Measurements from ENCODE around the gene PKIB. TPM values are rescaled to one million over a fixed set of nuclear protein-coding genes. Genes with fewer than 3 reads are reported as not detected.

The PKIB gene
- total RNA-seq, 2 donors from 2014 or later: 2.6 to 12.8 TPM

GRCh38 chr6:122666418-122666817, 56.2 kb downstream of the PKIB start:
- no peak for TF ChIP-seq POLR2A (IDR thresholded peaks at IDR 0.05)
- TF ChIP-seq, protein P1, sequence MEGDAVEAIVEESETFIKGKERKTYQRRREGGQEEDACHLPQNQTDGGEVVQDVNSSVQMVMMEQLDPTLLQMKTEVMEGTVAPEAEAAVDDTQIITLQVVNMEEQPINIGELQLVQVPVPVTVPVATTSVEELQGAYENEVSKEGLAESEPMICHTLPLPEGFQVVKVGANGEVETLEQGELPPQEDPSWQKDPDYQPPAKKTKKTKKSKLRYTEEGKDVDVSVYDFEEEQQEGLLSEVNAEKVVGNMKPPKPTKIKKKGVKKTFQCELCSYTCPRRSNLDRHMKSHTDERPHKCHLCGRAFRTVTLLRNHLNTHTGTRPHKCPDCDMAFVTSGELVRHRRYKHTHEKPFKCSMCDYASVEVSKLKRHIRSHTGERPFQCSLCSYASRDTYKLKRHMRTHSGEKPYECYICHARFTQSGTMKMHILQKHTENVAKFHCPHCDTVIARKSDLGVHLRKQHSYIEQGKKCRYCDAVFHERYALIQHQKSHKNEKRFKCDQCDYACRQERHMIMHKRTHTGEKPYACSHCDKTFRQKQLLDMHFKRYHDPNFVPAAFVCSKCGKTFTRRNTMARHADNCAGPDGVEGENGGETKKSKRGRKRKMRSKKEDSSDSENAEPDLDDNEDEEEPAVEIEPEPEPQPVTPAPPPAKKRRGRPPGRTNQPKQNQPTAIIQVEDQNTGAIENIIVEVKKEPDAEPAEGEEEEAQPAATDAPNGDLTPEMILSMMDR (IDR thresholded peaks at IDR 0.05): no peak

GRCh38 chr6:122669418-122669817, 59.2 kb downstream of the PKIB start:
- no peak for DNase-seq (ENCODE audit: low spot score)
- 50% methylated on average over 2 of the region's 2 CpGs for WGBS
- intact Hi-C loops (cut with DNase I): no loop called here

More at GRCh38 chr6:122666418-122666817, 56.2 kb downstream of the PKIB start:
- no peaks in the 10 kb centered on the region for H3K9me3 ChIP-seq
- no peaks in the 10 kb centered on the region for H3K4me1 ChIP-seq (replicated peaks)
- WGBS: 89% methylated on average over 2 of the region's 2 CpGs
- H3K36me3 ChIP-seq: no peaks in the 10 kb centered on the region
- no peaks in the 10 kb centered on the region for H3K27me3 ChIP-seq (replicated peaks; ENCODE audit: insufficient read depth)
- H3K27ac ChIP-seq: no peak overlapping the region
- DNase-seq (ENCODE audit: low spot score): no peak
- intact Hi-C loops (cut with DNase I): no loop called here
- H3K4me3 ChIP-seq: no peak overlapping the region

DNA sequence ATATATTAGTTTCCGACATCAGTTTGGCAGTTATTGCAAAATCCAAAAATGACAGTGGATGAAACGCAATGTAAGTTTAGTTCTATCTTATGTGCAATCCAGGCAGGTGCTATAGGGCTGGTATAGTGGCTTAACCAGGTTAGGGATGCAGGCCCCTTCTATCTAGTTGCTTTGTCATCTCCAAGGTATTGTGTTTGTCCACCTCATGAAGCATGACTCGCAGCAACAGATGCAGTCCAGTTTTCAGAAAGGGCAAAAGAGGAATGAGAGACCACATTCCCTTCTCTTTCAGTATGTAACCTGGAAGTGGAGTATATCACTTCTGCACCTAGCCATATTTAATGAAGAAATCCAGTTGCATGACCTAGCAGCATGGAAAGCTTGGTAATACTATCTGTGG, 59.7 kb downstream of the PKIB start:
- TF ChIP-seq, protein P1 (IDR thresholded peaks at IDR 0.05): no peak
- TF ChIP-seq POLR2A (IDR thresholded peaks at IDR 0.05) (no peak), POLR2AphosphoS5 (IDR thresholded peaks at IDR 0.05) (no peak)
- H3K9me3 ChIP-seq: no peaks in the 10 kb centered on the region
- H3K36me3 ChIP-seq: no peaks in the 10 kb centered on the region
- intact Hi-C loops (cut with DNase I): no loop called here
- no peak for DNase-seq (ENCODE audit: low spot score)
- H3K27me3 ChIP-seq (replicated peaks; ENCODE audit: insufficient read depth): no peaks in the 10 kb centered on the region
- 91% methylated on average over 3 of the region's 3 CpGs for WGBS
- H3K4me1 ChIP-seq (replicated peaks): no peaks in the 10 kb centered on the region
- no peak overlapping the region for H3K27ac ChIP-seq
- no peak overlapping the region for H3K4me3 ChIP-seq

More at GRCh38 chr6:122669418-122669817, 59.2 kb downstream of the PKIB start:
- TF ChIP-seq POLR2AphosphoS5 (IDR thresholded peaks at IDR 0.05) (no peak), POLR2A (IDR thresholded peaks at IDR 0.05) (no peak)
- TF ChIP-seq, protein P1 (IDR thresholded peaks at IDR 0.05): no peak
- Histone ChIP-seq H3K27me3 (replicated peaks; ENCODE audit: insufficient read depth) (no peaks in the 10 kb centered on the region), H3K36me3 (no peaks in the 10 kb centered on the region), H3K4me3 (no peak overlapping the region), H3K9me3 (no peaks in the 10 kb centered on the region), H3K27ac (no peak overlapping the region), H3K4me1 (replicated peaks) (no peaks in the 10 kb centered on the region)

- intact Hi-C loops (cut with DNase I): no loop called here
- no peaks in the 10 kb centered on the region for H3K9me3 ChIP-seq
- H3K36me3 ChIP-seq: no peaks in the 10 kb centered on the region
- TF ChIP-seq POLR2AphosphoS5 (IDR thresholded peaks at IDR 0.05) (no peak), POLR2A (IDR thresholded peaks at IDR 0.05) (no peak)
- TF ChIP-seq, protein P1 (IDR thresholded peaks at IDR 0.05): no peak
- WGBS: 48% methylated on average over 2 of the region's 2 CpGs
- no peaks in the 10 kb centered on the region for H3K27me3 ChIP-seq (replicated peaks; ENCODE audit: insufficient read depth)
- no peak overlapping the region for H3K27ac ChIP-seq
- no peak for DNase-seq (ENCODE audit: low spot score)
- no peak overlapping the region for H3K4me3 ChIP-seq
- no peaks in the 10 kb centered on the region for H3K4me1 ChIP-seq (replicated peaks)
These were observed 61.0 kb downstream of the PKIB start for GRCh38 chr6:122671251-122671650.

- H3K27me3 ChIP-seq (replicated peaks; ENCODE audit: insufficient read depth): no peaks in the 10 kb centered on the region
- intact Hi-C loops (cut with DNase I): no loop called here
- 83% methylated on average over 1 of the region's 1 CpG for WGBS
- no peak for TF ChIP-seq POLR2A (IDR thresholded peaks at IDR 0.05)
- TF ChIP-seq, protein P1 (IDR thresholded peaks at IDR 0.05): no peak
- TF ChIP-seq POLR2AphosphoS5 (IDR thresholded peaks at IDR 0.05): no peak
- DNase-seq (ENCODE audit: low spot score): no peak
- no peak overlapping the region for H3K4me3 ChIP-seq
- no peaks in the 10 kb centered on the region for H3K36me3 ChIP-seq
- no peaks in the 10 kb centered on the region for H3K9me3 ChIP-seq
- H3K4me1 ChIP-seq (replicated peaks): no peaks in the 10 kb centered on the region
- H3K27ac ChIP-seq: no peak overlapping the region
These were observed 63.2 kb downstream of the PKIB start for GRCh38 chr6:122673343-122673961.
